NCI-H2107 treated with DMSO at 0.1 percent for 48 hours (cell line): Measurements from ENCODE around the gene INHBB.

Source experiments
- DNase-seq: peaks from one replicate; lab custom pipeline; 2025; ENCODE audit not compliant: unreplicated experiment; lab: John Stamatoyannopoulos, UW

Gene INHBB

GRCh38 chr2:120354935-120355779, 9.2 kb downstream of the INHBB start:
- no peak for DNase-seq

- no peak for DNase-seq
Measured at GRCh38 chr2:120355780-120356266, 9.9 kb downstream of the INHBB start.

GRCh38 chr2:120357768-120358167, 11.8 kb downstream of the INHBB start:
- no peak for DNase-seq

GRCh38 chr2:120358734-120359465, 13.0 kb downstream of the INHBB start:
- DNase-seq, result no peak

GRCh38 chr2:120360307-120360855, 14.4 kb downstream of the INHBB start:
- no peak for DNase-seq

- DNase-seq, result no peak
Measured at GRCh38 chr2:120362926-120363325, 17.0 kb downstream of the INHBB start.

GRCh38 chr2:120365236-120365793, 19.4 kb downstream of the INHBB start:
- no peak for DNase-seq

- DNase-seq, result no peak
Measured at GRCh38 chr2:120366698-120367097, 20.8 kb downstream of the INHBB start.

GRCh38 chr2:120367221-120367620, 21.3 kb downstream of the INHBB start:
- no peak for DNase-seq

GRCh38 chr2:120367649-120368048, 21.7 kb downstream of the INHBB start:
- no peak for DNase-seq

- DNase-seq, result no peak
Measured at GRCh38 chr2:120368086-120368485, 22.1 kb downstream of the INHBB start.

GRCh38 chr2:120369250-120369649, 23.3 kb downstream of the INHBB start:
- no peak for DNase-seq

- no peak for DNase-seq
Measured at GRCh38 chr2:120371969-120372625, 26.2 kb downstream of the INHBB start.

- DNase-seq, result no peak
Measured at GRCh38 chr2:120372816-120373215, 26.9 kb downstream of the INHBB start.

- DNase-seq, result no peak
Measured at GRCh38 chr2:120373424-120373823, 27.5 kb downstream of the INHBB start.

GRCh38 chr2:120374821-120375220, 28.9 kb downstream of the INHBB start:
- no peak for DNase-seq

GRCh38 chr2:120375251-120376020, 29.5 kb downstream of the INHBB start:
- DNase-seq, result no peak

GRCh38 chr2:120376101-120376500, 30.2 kb downstream of the INHBB start:
- DNase-seq, result no peak

GRCh38 chr2:120376679-120377640, 31.0 kb downstream of the INHBB start:
- DNase-seq, result no peak
